Esophagus squamous epithelium (tissue), 5 donors: ENCODE data around the gene ZSCAN16. TPM values are rescaled to one million over a fixed set of nuclear protein-coding genes. Genes with fewer than 3 reads are reported as not detected.
A peak's percentile ranks its signal among the peaks of the same experiment; 100 is the strongest.

ENCODE experiments used
- DNase-seq: peaks from one replicate; lab custom pipeline; 2025; lab: John Stamatoyannopoulos, UW
- H3K27ac ChIP-seq, 4 donors: fragments of 200-600 bp; sonication (generic); one replicate each; pipeline ENCODE4 v1.5.1; 2016 to 2019; ENCODE audit warnings: mild to moderate bottlenecking in 1 of 4
- H3K27me3 ChIP-seq, 4 donors: fragments of 200-600 bp; sonication (generic); 1 replicate in 3 of 4; 2 replicates in 1 of 4; pipeline versions ENCODE4 v1.5.1 to v1.6.0; 2017 to 2021; ENCODE audit warnings: antibody characterized with exemption in 1 of 4
- H3K36me3 ChIP-seq, 3 donors: fragments of 200-600 bp; sonication (generic); one replicate each; pipeline ENCODE4 v1.5.1; 2016 to 2019
- H3K4me1 ChIP-seq, 3 donors: fragments of 200-600 bp; sonication (generic); one replicate each; pipeline ENCODE4 v1.5.1; 2017 to 2019
- H3K4me3 ChIP-seq, 4 donors: fragments of 200-600 bp; sonication (generic); 1 replicate in 3 of 4; 2 replicates in 1 of 4; pipeline ENCODE4 v1.5.1; 2016 to 2019; ENCODE audit warnings: mild to moderate bottlenecking in 2 of 4, moderate library complexity in 1 of 4
- H3K9me3 ChIP-seq, 3 donors: fragments of 200-600 bp; sonication (generic); one replicate each; pipeline ENCODE4 v1.5.1; 2016 to 2019
- CTCF ChIP-seq, 6 experiments: fragments of 450-650 bp in 4 of 6; fragments of 200-600 bp in 2 of 6; sonication (generic) in 2 of 6; IDR thresholded peaks; one replicate each; pipeline ENCODE4 v1.5.1; 2016 to 2019; ENCODE audit warnings: antibody characterized with exemption in 6 of 6, mild to moderate bottlenecking in 4 of 6, moderate library complexity in 4 of 6
- POLR2A ChIP-seq, 4 donors: fragments of 450-650 bp; IDR thresholded peaks; one replicate each; pipeline ENCODE4 v1.6.1; 2017; ENCODE audit warnings: antibody characterized with exemption in 4 of 4, mild to moderate bottlenecking in 4 of 4, moderate library complexity in 3 of 4
- WGBS, 2 donors: methylation state at CpG; one replicate each; pipeline ENCODE4 v1.1.5; 2018; 5-methylcytosine and 5-hydroxymethylcytosine counted together
- intact Hi-C: fragments of 100-400 bp; cut with DNase I; formaldehyde crosslinking; loops from one replicate; pipeline ENCODE4 v1.15.0; 2022
- total RNA-seq, 4 donors: library from RNA; depleted of rRNA; stranded (reverse); fragments of >200 nt; gene quantifications; one replicate each; pipeline ENCODE4 v1.1.0, GENCODE V29; 2016
- donor health status: DM: yes; HTN: yes; CAD: no.

The ZSCAN16 gene
- total RNA-seq, 4 donors from 2014 or later = 2.8 to 4.4 (median 3.6) TPM

DNA sequence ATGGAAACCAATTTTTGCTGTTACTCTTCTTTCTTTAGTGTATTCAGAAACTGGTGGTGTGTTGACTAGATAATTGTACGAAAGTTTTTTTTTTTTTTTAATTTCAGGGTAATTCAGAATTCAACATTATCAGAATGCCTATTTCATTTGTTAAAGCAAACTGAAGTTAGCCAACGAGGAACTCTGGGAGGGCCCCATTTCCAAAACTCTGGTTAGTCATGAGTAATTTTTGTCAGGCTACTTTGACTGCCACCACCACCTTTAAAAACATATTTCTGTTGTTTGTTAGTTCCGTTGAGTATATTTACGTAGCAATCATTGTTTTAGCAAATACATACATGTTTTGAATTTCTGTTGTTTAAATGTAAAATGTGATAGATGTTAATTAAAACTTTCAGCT is 18.0 kb downstream of the ZSCAN16 start:
- Histone ChIP-seq H3K27ac (peak overlapping the region in 2 of 4 donors; percentile 51 to 74), H3K27me3 (no peaks in the 10 kb centered on the region), H3K36me3 (peaks cover 0 to 27% (median 0%) of the 10 kb centered on the region in 3 donors), H3K4me1 (peaks cover 0 to 43% (median 29%) of the 10 kb centered on the region in 3 donors), H3K4me3 (peak overlapping the region; percentile 51 to 90 (median 74)), H3K9me3 (no peaks in the 10 kb centered on the region)
- WGBS, 2 donors = 6 to 13% methylated on average over 4 of the region's 4 CpGs
- no peak for TF ChIP-seq CTCF (IDR thresholded peaks at IDR 0.05)
- no peak for DNase-seq
- intact Hi-C loops = no loop called here

GRCh38 chr6:28145231-28145630 is 20.8 kb downstream of the ZSCAN16 start:
- TF ChIP-seq POLR2A (IDR thresholded peaks at IDR 0.05) (no peak), CTCF (IDR thresholded peaks at IDR 0.05) (no peak)
- Histone ChIP-seq H3K27me3 (no peaks in the 10 kb centered on the region), H3K9me3 (no peaks in the 10 kb centered on the region), H3K4me3 (no peak overlapping the region), H3K4me1 (peaks cover 0 to 33% (median 27%) of the 10 kb centered on the region in 3 donors), H3K36me3 (peaks cover 0 to 54% (median 14%) of the 10 kb centered on the region in 3 donors), H3K27ac (no peak overlapping the region)
- intact Hi-C loops = no loop called here
- no peak for DNase-seq
- WGBS, 2 donors = 85 to 100% methylated on average over 1 of the region's 1 CpG

DNA sequence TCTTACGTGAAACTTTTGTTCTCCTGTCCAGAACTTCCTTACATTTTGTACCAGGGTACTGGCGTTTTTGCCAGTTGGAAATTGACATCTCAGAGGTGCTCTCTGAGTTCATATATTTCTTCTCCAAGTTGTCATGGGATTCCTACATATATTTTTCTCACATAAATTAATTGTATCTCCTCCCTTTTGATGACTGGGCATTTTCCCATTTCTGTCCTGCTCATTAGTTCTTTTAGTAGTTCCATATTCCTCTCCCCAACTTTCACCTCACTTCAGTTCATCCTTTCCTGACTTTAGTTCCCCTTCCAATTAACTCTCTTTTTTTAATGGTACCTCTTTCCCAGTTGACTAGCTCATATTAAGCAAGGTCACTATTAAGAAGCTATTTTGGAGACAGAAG is 28.1 kb downstream of the ZSCAN16 start:
- intact Hi-C loops = no loop called here
- peaks cover 0 to 11% (median 0%) of the 10 kb centered on the region in 3 donors for H3K9me3 ChIP-seq
- DNase-seq = no peak
- WGBS, 2 donors = 88 to 100% methylated on average over 2 of the region's 2 CpGs
- H3K27ac ChIP-seq = no peak overlapping the region
- no peaks in the 10 kb centered on the region for H3K4me1 ChIP-seq
- TF ChIP-seq CTCF (IDR thresholded peaks at IDR 0.05) (no peak), POLR2A (IDR thresholded peaks at IDR 0.05) (no peak)
- H3K36me3 ChIP-seq = peaks cover 8 to 100% (median 58%) of the 10 kb centered on the region in 3 donors
- no peak overlapping the region for H3K4me3 ChIP-seq
- H3K27me3 ChIP-seq = no peaks in the 10 kb centered on the region

DNA sequence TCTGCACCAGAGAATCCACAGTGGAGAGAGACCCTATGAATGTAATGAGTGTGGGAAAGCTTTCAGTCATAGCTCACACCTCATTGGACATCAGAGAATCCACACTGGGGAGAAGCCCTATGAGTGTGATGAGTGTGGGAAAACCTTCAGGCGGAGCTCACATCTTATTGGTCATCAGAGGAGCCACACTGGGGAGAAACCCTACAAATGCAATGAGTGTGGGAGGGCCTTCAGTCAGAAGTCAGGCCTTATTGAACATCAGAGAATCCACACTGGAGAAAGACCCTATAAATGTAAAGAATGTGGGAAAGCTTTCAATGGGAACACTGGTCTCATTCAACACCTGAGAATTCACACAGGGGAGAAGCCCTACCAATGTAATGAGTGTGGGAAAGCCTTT is 29.1 kb downstream of the ZSCAN16 start:
- Histone ChIP-seq H3K36me3 (peaks cover 8 to 98% (median 53%) of the 10 kb centered on the region in 3 donors), H3K27ac (no peak overlapping the region)

DNA sequence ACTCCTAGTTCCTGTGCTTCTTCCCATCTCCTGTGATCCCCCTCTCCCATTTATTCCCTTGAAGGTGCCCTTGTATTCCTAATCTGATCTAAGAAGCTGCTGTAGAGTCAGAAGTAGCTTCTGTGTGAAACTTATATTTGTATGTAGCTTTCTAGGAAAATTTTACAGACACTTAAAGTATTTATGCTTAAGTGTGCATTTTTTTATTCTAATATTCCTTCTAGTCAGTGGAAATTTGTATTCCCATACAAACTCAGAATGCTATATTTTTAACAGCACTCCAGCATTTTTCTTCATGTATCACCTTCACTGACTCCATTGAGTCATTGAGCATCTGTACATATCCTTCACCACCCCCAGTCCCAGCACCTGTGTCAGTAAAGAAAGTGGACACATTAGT is 29.9 kb downstream of the ZSCAN16 start:
- TF ChIP-seq POLR2A (IDR thresholded peaks at IDR 0.05) (no peak), CTCF (IDR thresholded peaks at IDR 0.05) (no peak)
- DNase-seq = no peak
- Histone ChIP-seq H3K4me3 (no peak overlapping the region), H3K36me3 (peaks cover 8 to 98% (median 44%) of the 10 kb centered on the region in 3 donors), H3K27me3 (no peaks in the 10 kb centered on the region), H3K27ac (no peak overlapping the region), H3K9me3 (peaks cover 0 to 11% (median 0%) of the 10 kb centered on the region in 3 donors), H3K4me1 (no peaks in the 10 kb centered on the region)
- intact Hi-C loops = no loop called here

More for the DNA sequence above, 29.1 kb downstream of the ZSCAN16 start:
- Histone ChIP-seq H3K4me3 (no peak overlapping the region), H3K9me3 (peaks cover 0 to 11% (median 0%) of the 10 kb centered on the region in 3 donors), H3K4me1 (no peaks in the 10 kb centered on the region), H3K27me3 (no peaks in the 10 kb centered on the region)
- TF ChIP-seq POLR2A (IDR thresholded peaks at IDR 0.05) (no peak), CTCF (IDR thresholded peaks at IDR 0.05) (no peak)
- intact Hi-C loops = no loop called here
- no peak for DNase-seq
- WGBS, 2 donors = 100% methylated on average over 1 of the region's 1 CpG
